Measurements from ENCODE around the gene ARHGAP6.

Gene ARHGAP6

GRCh38 chrX:11481035-11481434, 184.7 kb downstream of the ARHGAP6 start:
- ATAC-seq = no peak
- no peak for TF ChIP-seq BACH2 (CRISPR knock-in tag; IDR thresholded peaks at IDR 0.05; ENCODE audit: borderline replicate concordance)
- TF ChIP-seq ZFP3 (CRISPR knock-in tag; IDR thresholded peaks at IDR 0.05) = no peak
- no peak for TF ChIP-seq ZNF70 (CRISPR knock-in tag; IDR thresholded peaks at IDR 0.05)
- TF ChIP-seq ZNF565 (CRISPR knock-in tag; conservative IDR thresholded peaks at IDR 0.05; ENCODE audit: low read depth) = no peak
- TF ChIP-seq TSHZ2 (CRISPR knock-in tag; IDR thresholded peaks at IDR 0.05) = no peak
- no peak for TF ChIP-seq RARB (CRISPR knock-in tag; IDR thresholded peaks at IDR 0.05)
- TF ChIP-seq CSRNP3 (CRISPR knock-in tag; IDR thresholded peaks at IDR 0.05) = no peak
- no peak for TF ChIP-seq ZNF8 (CRISPR knock-in tag; IDR thresholded peaks at IDR 0.05)
- TF ChIP-seq CSDC2 (CRISPR knock-in tag; IDR thresholded peaks at IDR 0.05) = no peak
- no peak for TF ChIP-seq SNAI2 (CRISPR knock-in tag; IDR thresholded peaks at IDR 0.05)

GRCh38 chrX:11480626-11481025, 185.1 kb downstream of the ARHGAP6 start:
- TF ChIP-seq TCF4 (CRISPR knock-in tag; IDR thresholded peaks at IDR 0.05; ENCODE audit: borderline replicate concordance) (no peak), POU6F1 (CRISPR knock-in tag; IDR thresholded peaks at IDR 0.05; ENCODE audit: borderline replicate concordance, low read depth) (no peak), RARB (CRISPR knock-in tag; IDR thresholded peaks at IDR 0.05) (no peak), ZNF70 (CRISPR knock-in tag; IDR thresholded peaks at IDR 0.05) (no peak), GLIS3 (CRISPR knock-in tag; IDR thresholded peaks at IDR 0.05) (no peak), TOX (CRISPR knock-in tag; IDR thresholded peaks at IDR 0.05; ENCODE audit: borderline replicate concordance) (no peak), CSRNP3 (CRISPR knock-in tag; IDR thresholded peaks at IDR 0.05) (no peak), BACH2 (CRISPR knock-in tag; IDR thresholded peaks at IDR 0.05; ENCODE audit: borderline replicate concordance) (no peak), ZC3H10 (CRISPR knock-in tag; IDR thresholded peaks at IDR 0.05) (no peak), ESRRG (CRISPR knock-in tag; IDR thresholded peaks at IDR 0.05) (no peak), SNAI2 (CRISPR knock-in tag; IDR thresholded peaks at IDR 0.05) (no peak), ISL1 (CRISPR knock-in tag; IDR thresholded peaks at IDR 0.05) (no peak)
- no peak for ATAC-seq

- TF ChIP-seq ESRRG (CRISPR knock-in tag; IDR thresholded peaks at IDR 0.05) = no peak
- TF ChIP-seq ZNF8 (CRISPR knock-in tag; IDR thresholded peaks at IDR 0.05) = no peak
- no peak for TF ChIP-seq POU6F1 (CRISPR knock-in tag; IDR thresholded peaks at IDR 0.05; ENCODE audit: borderline replicate concordance, low read depth)
- no peak for TF ChIP-seq PPARA (CRISPR knock-in tag; IDR thresholded peaks at IDR 0.05; ENCODE audit: borderline replicate concordance)
- TF ChIP-seq GLIS3 (CRISPR knock-in tag; IDR thresholded peaks at IDR 0.05) = no peak
- TF ChIP-seq CREB5 (CRISPR knock-in tag; IDR thresholded peaks at IDR 0.05; ENCODE audit: low read depth) = no peak
- TF ChIP-seq BACH2 (CRISPR knock-in tag; IDR thresholded peaks at IDR 0.05; ENCODE audit: borderline replicate concordance) = no peak
- no peak for TF ChIP-seq ZNF565 (CRISPR knock-in tag; conservative IDR thresholded peaks at IDR 0.05; ENCODE audit: low read depth)
- no peak for TF ChIP-seq TSHZ2 (CRISPR knock-in tag; IDR thresholded peaks at IDR 0.05)
- TF ChIP-seq ZFP3 (CRISPR knock-in tag; IDR thresholded peaks at IDR 0.05) = no peak
- TF ChIP-seq ISL1 (CRISPR knock-in tag; IDR thresholded peaks at IDR 0.05) = no peak
- ATAC-seq = no peak
These were observed 186.8 kb downstream of the ARHGAP6 start for GRCh38 chrX:11478911-11479310.
